ENCODE measurements around the gene PTPRM.

The PTPRM gene

GRCh38 chr18:7941533-7941932 is 374.4 kb downstream of the PTPRM start:
- H3K4me3 ChIP-seq (ENCODE audit: low read depth, low read length) = no peak overlapping the region
- no peak for TF ChIP-seq CTCF (IDR thresholded peaks at IDR 0.05; ENCODE audit: low read depth, low read length)

GRCh38 chr18:7945882-7946281 is 378.8 kb downstream of the PTPRM start:
- H3K4me3 ChIP-seq (ENCODE audit: low read depth, low read length) = no peak overlapping the region

GRCh38 chr18:7946734-7947377 is 379.7 kb downstream of the PTPRM start:
- peak overlapping the region; percentile 44 for H3K4me3 ChIP-seq (ENCODE audit: low read depth, low read length)
- TF ChIP-seq CTCF (IDR thresholded peaks at IDR 0.05; ENCODE audit: low read depth, low read length) = no peak

More at GRCh38 chr18:7945882-7946281, 378.8 kb downstream of the PTPRM start:
- TF ChIP-seq CTCF (IDR thresholded peaks at IDR 0.05; ENCODE audit: low read depth, low read length) = no peak

- TF ChIP-seq CTCF (IDR thresholded peaks at IDR 0.05; ENCODE audit: low read depth, low read length) = no peak
- no peak overlapping the region for H3K4me3 ChIP-seq (ENCODE audit: low read depth, low read length)
These were observed 383.4 kb downstream of the PTPRM start for GRCh38 chr18:7950380-7951136.

- no peak for TF ChIP-seq CTCF (IDR thresholded peaks at IDR 0.05; ENCODE audit: low read depth, low read length)
- no peak overlapping the region for H3K4me3 ChIP-seq (ENCODE audit: low read depth, low read length)
These were observed 386.2 kb downstream of the PTPRM start for GRCh38 chr18:7953095-7953958.

- no peak for TF ChIP-seq CTCF (IDR thresholded peaks at IDR 0.05; ENCODE audit: low read depth, low read length)
These were observed 387.1 kb downstream of the PTPRM start for GRCh38 chr18:7954238-7954637.

More at GRCh38 chr18:7954238-7954637, 387.1 kb downstream of the PTPRM start:
- H3K4me3 ChIP-seq (ENCODE audit: low read depth, low read length) = no peak overlapping the region

Data from WI38 (cell line).